HG03045 (cell line): ENCODE measurements around the gene GPR39.

ENCODE experiments used
- ATAC-seq: cut with Tn5 transposase; IDR thresholded peaks from one replicate; pipeline ENCODE4 v1.9.1; 2021; ENCODE audit warnings: mild to moderate bottlenecking, moderate library complexity; ENCODE audit not compliant: unreplicated experiment

GPR39 gene

GRCh38 chr2:132412021-132412420, 4.6 kb upstream of the GPR39 start:
- ATAC-seq, result no peak

- ATAC-seq, result no peak
These were observed 2.5 kb upstream of the GPR39 start for GRCh38 chr2:132414081-132414480.

- ATAC-seq, result no peak
These were observed 1.2 kb upstream of the GPR39 start for GRCh38 chr2:132415256-132415914.

GRCh38 chr2:132415915-132416722, 486 bp upstream of the GPR39 start:
- no peak for ATAC-seq

GRCh38 chr2:132417430-132418035, 928 bp downstream of the GPR39 start:
- ATAC-seq, result no peak

GRCh38 chr2:132419235-132419634, 2.6 kb downstream of the GPR39 start:
- no peak for ATAC-seq

- no peak for ATAC-seq
These were observed 3.3 kb downstream of the GPR39 start for GRCh38 chr2:132419941-132420340.

GRCh38 chr2:132420816-132421805, 4.5 kb downstream of the GPR39 start:
- ATAC-seq, result no peak

GRCh38 chr2:132422736-132423135, 6.1 kb downstream of the GPR39 start:
- no peak for ATAC-seq

- ATAC-seq, result no peak
These were observed 8.0 kb downstream of the GPR39 start for GRCh38 chr2:132424526-132425121.

- no peak for ATAC-seq
These were observed 9.4 kb downstream of the GPR39 start for GRCh38 chr2:132426033-132426432.

- ATAC-seq, result no peak
These were observed 10.1 kb downstream of the GPR39 start for GRCh38 chr2:132426656-132427055.

GRCh38 chr2:132429351-132429750, 12.7 kb downstream of the GPR39 start:
- no peak for ATAC-seq

- no peak for ATAC-seq
These were observed 13.5 kb downstream of the GPR39 start for GRCh38 chr2:132429941-132430573.

GRCh38 chr2:132430895-132431294, 14.3 kb downstream of the GPR39 start:
- no peak for ATAC-seq

GRCh38 chr2:132437852-132438669, 21.5 kb downstream of the GPR39 start:
- no peak for ATAC-seq

- no peak for ATAC-seq
These were observed 22.1 kb downstream of the GPR39 start for GRCh38 chr2:132438691-132439090.

- no peak for ATAC-seq
These were observed 23.2 kb downstream of the GPR39 start for GRCh38 chr2:132439703-132440398.
